SW 1271 (cell line): ENCODE data around the gene KRT39.
"Not testable (repeated sequence)": the region's sequence is repeated elsewhere in the genome, so short reads cannot be mapped to it uniquely, and the experiment has no call there.

ENCODE experiments used
- DNase-seq, 2 experiments: peaks; one replicate each; lab custom pipeline; 2025; lab: John Stamatoyannopoulos, UW

KRT39 gene

GRCh38 chr17:40966848-40967247 lies at the start of gene KRT39:
Gene KRT39, minus strand, starts transcription at chr17:40966948. Its CDS starts 92 bp downstream, at chr17:40966856.
- no peak for DNase-seq

GRCh38 chr17:41015454-41015853 lies 48.7 kb upstream of the KRT39 start:
- no peak for DNase-seq

GRCh38 chr17:41013606-41014005 lies 46.9 kb upstream of the KRT39 start:
- no peak for DNase-seq

GRCh38 chr17:41013181-41013580 lies 46.4 kb upstream of the KRT39 start:
- no peak for DNase-seq

GRCh38 chr17:41012326-41013120 lies 45.8 kb upstream of the KRT39 start:
- no peak for DNase-seq

GRCh38 chr17:41010441-41010840 lies 43.7 kb upstream of the KRT39 start:
- DNase-seq = no peak

GRCh38 chr17:41009936-41010335 lies 43.2 kb upstream of the KRT39 start:
- DNase-seq = no peak

GRCh38 chr17:41009301-41009760 lies 42.6 kb upstream of the KRT39 start:
- DNase-seq = no peak

GRCh38 chr17:41008811-41009210 lies 42.1 kb upstream of the KRT39 start, which contains the start of gene KRTAP3-1:
Gene KRTAP3-1, minus strand, starts transcription at chr17:41009128. Its CDS starts 54 bp downstream, at chr17:41009074.
- DNase-seq = no peak

GRCh38 chr17:41004397-41004796 lies 37.6 kb upstream of the KRT39 start:
- DNase-seq = no peak

GRCh38 chr17:41003926-41004325 lies 37.2 kb upstream of the KRT39 start:
- no peak for DNase-seq

- no peak for DNase-seq
These were observed 36.1 kb upstream of the KRT39 start for GRCh38 chr17:41002814-41003213.

GRCh38 chr17:41001795-41002194 lies 35.0 kb upstream of the KRT39 start:
- no peak for DNase-seq

- DNase-seq = not testable (repeated sequence)
These were observed 32.8 kb upstream of the KRT39 start, which contains the start of gene KRTAP3-2 for GRCh38 chr17:40999563-40999962. Gene KRTAP3-2, minus strand, starts transcription at chr17:40999906. Its CDS starts 53 bp downstream, at chr17:40999853.

- DNase-seq = no peak
These were observed 30.6 kb upstream of the KRT39 start for GRCh38 chr17:40997361-40997760.

- DNase-seq = no peak
These were observed 30.1 kb upstream of the KRT39 start for GRCh38 chr17:40996829-40997228.

- no peak for DNase-seq
These were observed 28.4 kb upstream of the KRT39 start for GRCh38 chr17:40995116-40995515.

- no peak for DNase-seq
These were observed 27.1 kb upstream of the KRT39 start, which contains the start of gene KRTAP3-3 for GRCh38 chr17:40993839-40994238. Gene KRTAP3-3, minus strand, starts transcription at chr17:40994164. Its CDS starts 67 bp downstream, at chr17:40994097.

GRCh38 chr17:40993084-40993483 lies 26.3 kb upstream of the KRT39 start:
- DNase-seq = no peak

- no peak for DNase-seq
These were observed 25.9 kb upstream of the KRT39 start for GRCh38 chr17:40992666-40993065.

- DNase-seq = no peak
These were observed 20.2 kb upstream of the KRT39 start for GRCh38 chr17:40986920-40987319.

GRCh38 chr17:40984226-40984625 lies 17.5 kb upstream of the KRT39 start, which contains the start of gene KRT40:
Gene KRT40, minus strand, starts transcription at chr17:40984326. Its CDS starts 53 bp downstream, at chr17:40984273.
- no peak for DNase-seq

- DNase-seq = no peak
These were observed 14.4 kb upstream of the KRT39 start for GRCh38 chr17:40981115-40981514.
